ENCODE results near the gene HTT.

DNA sequence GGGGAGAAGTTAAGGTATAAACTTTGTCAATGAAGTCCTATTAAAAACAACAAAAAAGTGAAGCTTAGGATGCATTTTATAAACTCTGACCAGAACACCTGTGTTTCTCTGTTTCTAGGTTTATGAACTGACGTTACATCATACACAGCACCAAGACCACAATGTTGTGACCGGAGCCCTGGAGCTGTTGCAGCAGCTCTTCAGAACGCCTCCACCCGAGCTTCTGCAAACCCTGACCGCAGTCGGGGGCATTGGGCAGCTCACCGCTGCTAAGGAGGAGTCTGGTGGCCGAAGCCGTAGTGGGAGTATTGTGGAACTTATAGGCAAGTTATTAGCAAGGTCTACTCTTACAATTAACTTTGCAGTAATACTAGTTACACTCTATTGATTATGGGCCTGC, 46.6 kb downstream of the HTT start:
- TF ChIP-seq, protein P1, sequence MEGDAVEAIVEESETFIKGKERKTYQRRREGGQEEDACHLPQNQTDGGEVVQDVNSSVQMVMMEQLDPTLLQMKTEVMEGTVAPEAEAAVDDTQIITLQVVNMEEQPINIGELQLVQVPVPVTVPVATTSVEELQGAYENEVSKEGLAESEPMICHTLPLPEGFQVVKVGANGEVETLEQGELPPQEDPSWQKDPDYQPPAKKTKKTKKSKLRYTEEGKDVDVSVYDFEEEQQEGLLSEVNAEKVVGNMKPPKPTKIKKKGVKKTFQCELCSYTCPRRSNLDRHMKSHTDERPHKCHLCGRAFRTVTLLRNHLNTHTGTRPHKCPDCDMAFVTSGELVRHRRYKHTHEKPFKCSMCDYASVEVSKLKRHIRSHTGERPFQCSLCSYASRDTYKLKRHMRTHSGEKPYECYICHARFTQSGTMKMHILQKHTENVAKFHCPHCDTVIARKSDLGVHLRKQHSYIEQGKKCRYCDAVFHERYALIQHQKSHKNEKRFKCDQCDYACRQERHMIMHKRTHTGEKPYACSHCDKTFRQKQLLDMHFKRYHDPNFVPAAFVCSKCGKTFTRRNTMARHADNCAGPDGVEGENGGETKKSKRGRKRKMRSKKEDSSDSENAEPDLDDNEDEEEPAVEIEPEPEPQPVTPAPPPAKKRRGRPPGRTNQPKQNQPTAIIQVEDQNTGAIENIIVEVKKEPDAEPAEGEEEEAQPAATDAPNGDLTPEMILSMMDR (IDR thresholded peaks at IDR 0.05) = no peak
- TF ChIP-seq POLR2AphosphoS5 (IDR thresholded peaks at IDR 0.05) (no peak), POLR2A (IDR thresholded peaks at IDR 0.05) (no peak), EP300 (IDR thresholded peaks at IDR 0.05) (no peak)

Data from suprapubic skin (tissue), 4 donors.